ENCODE results near the gene NOP14.
A peak's percentile ranks its signal among the peaks of the same experiment; 100 is the strongest.
"Not testable (repeated sequence)": the region's sequence is repeated elsewhere in the genome, so short reads cannot be mapped to it uniquely, and the experiment has no call there.

The NOP14 gene

GRCh38 chr4:2941138-2942036 is 21.8 kb downstream of the NOP14 start:
- no peak for DNase-seq

DNA sequence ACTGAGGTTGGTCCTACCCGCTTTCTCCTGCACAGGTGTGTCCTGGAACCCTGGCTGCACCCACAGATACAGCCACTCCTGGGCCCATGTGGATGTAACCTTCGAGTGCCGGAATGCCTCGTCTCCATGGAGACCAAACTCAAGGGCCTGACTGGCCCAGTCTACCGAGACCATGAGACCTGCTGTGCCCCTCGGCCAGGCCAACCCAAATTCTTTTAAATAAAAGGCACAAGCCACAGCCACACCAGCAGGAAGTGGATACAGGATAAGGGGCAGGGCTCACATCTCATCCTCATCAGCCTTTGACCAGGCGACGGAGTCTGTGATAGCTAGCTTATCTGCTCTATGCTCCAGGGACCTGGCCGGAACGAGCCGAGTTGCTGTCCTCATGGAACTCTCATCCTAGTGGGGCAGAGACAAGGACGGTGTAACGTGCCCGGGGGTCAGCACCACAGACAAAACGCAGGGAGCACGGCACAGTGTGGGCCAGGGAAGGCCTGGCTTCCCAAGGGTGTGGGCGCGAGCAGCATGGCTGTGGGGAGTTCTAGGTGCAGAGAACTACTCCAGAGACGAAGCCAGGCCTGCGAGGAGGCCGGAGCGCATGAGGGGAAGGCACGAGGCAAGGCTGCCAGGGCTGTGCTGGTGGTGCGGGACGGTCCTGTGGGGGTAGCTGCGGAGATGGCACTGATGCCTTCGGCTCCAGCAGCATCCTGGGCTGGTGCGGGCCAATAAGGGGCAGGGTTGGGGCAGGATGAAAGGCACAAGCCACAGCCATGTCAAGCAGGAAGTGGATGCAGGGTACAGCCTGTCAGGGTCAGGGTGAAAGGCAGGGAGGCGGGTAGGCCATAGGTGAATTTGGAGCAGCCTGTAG is 22.7 kb downstream of the NOP14 start:
- no peak for DNase-seq

DNA sequence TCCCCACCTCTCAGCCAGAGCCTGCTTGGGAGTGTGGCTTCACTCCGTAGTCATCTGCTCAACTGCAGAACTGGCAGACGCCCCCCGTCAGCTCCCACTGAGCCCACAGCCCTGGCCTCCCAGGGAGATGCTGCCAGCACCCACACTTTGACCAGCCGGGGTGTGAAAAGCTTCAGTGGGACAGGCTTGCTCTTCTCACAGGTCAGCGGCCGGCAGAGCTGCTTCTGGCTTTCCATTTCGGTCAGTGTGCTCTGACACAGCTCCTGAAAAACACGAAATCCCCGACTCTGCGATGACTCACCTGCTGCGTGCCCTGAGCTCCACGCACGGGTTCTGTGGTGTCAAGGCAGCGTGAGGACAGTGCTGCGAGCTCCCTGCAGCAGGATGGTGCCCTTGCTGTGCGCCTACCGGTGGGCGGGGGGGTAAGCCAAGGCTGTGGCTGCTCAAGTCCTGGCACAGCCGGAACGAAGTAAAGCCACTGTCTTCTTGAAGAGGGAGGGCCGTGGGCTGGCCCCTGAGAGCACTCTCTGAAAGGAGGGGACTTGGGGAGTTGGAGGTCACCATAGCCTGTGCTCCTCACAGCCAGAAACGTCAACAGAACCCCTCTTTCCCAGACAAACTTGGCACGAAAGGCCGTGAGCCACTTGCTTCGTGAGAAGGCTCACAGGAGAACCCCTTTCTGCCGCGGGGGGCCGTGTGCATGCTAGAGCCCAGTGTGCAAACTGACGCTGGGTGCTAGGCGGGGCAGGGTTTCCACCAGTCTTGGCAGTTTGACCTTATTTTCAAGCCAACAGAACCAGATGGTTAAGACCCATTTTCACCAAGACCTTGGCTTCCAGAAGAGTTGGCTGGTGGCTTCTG is 23.6 kb downstream of the NOP14 start:
- no peak for DNase-seq

DNA sequence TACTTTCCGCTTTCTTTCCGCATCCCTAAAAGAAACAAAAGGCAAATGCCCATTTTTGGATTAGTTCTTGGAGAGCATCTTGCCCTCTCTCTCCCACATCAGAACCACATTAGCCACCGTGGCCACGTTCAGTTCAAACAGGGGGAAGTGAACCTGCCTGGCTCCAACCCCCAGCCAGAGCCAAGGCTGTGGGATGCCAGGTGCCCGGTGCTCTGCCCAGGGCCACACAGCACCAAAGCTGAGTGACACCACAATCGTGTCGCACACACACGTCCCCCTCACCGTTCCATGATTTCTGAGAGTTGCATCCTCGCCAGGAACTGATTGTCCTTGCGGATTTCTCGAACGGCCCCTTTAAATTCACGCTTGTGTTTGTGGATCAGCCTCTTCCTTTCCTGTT is 24.3 kb downstream of the NOP14 start:
- DNase-seq, result no peak

- DNase-seq, result not testable (repeated sequence)
Observed at GRCh38 chr4:2938411-2938810, 24.8 kb downstream of the NOP14 start.

- DNase-seq, result no peak
Observed at GRCh38 chr4:2937986-2938385, 25.2 kb downstream of the NOP14 start.

DNA sequence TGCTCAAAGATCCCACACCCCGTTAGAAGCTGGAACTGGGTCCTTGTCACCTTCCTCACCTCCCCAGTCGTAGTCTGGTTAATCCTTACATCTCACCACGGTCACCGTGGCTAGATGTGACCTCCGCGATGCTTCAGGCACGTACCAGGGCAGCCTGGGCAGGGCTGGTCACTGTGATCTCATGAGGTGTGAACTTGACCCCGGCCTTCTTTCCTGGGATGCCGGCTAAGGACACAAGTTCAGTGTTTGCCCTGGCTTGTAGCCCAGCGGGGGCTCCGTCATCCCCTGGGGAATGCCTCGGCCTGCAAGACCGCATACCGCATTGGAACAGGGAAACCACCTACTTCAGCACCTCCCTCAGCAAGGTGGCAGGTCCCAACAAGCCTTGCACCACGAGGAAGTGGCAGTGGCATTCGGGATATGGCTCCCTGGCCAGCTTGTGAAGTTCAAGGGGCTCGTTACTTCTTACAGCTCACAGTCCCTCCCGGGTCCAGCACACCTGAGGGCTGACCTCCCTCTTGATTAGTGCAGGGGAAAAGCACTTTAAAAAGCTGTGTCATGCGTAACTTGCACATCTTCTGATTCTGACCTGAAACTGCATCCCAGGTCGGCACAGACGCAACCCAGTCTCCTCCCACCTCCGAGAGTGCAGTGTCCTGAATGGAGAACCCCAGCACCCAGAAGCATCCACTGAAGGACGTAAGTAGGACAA is 25.9 kb downstream of the NOP14 start:
- no peak for DNase-seq

DNA sequence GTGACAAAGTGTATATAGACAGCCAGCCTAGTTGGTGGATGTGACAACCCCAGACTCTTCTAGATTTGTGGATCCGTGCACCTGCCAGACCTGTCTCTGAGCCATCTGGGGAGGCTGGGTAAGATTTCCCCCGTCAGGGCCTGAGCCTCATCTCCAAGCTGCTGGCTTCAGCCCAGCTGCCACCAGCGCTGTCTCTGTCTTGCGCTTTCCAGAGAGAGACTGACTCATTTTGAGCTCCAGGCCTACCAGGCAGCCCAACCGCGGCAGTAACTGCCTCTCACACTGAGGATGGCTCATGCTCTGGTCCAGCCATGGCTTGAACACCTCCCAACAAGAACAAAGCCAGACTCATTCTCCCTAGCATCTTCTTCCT is 26.4 kb downstream of the NOP14 start:
- DNase-seq, result no peak

GRCh38 chr4:2935762-2936743 is 27.2 kb downstream of the NOP14 start:
- DNase-seq, result peak; percentile 59

- DNase-seq, result peak; percentile 95
Observed at GRCh38 chr4:2934813-2935761, 28.1 kb downstream of the NOP14 start.

DNA sequence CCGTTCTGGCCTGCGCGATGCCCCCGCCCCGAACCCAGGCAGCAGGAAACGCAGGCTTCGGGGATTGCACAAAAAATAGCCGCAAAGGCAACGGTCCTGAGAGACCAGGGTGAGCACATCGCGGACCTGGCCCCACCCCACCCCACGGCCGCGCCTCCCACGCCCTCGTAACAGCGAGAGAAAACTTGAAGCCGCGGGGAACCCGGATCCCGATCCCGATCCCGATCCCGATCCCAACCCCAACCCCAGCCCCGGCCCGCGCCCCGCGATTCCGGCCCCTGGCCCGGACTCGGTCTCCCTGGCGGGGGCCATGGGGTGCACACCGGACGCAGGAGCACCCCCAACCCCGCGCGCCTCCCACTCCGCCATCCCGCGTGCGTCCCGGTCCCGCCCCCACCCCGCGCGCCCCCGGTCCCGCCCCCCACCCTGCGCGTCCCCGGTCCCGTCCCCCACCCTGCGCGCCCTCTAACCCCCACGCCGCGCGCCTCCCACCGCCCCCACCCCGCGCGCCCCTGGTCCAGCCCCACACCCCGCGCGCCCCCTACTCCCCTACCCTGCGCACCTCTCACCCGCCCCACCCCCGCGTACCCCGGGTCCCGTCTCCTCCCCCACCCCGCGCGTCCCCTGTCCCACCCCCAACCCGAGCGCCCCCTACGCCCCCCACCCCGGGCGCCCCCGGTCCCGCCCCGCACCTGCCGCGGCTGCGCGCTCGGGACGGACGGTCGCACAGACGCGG is 29.0 kb downstream of the NOP14 start:
- peak; percentile 51 for DNase-seq

GRCh38 chr4:2933566-2934076 is 29.6 kb downstream of the NOP14 start:
- no peak for DNase-seq

DNA sequence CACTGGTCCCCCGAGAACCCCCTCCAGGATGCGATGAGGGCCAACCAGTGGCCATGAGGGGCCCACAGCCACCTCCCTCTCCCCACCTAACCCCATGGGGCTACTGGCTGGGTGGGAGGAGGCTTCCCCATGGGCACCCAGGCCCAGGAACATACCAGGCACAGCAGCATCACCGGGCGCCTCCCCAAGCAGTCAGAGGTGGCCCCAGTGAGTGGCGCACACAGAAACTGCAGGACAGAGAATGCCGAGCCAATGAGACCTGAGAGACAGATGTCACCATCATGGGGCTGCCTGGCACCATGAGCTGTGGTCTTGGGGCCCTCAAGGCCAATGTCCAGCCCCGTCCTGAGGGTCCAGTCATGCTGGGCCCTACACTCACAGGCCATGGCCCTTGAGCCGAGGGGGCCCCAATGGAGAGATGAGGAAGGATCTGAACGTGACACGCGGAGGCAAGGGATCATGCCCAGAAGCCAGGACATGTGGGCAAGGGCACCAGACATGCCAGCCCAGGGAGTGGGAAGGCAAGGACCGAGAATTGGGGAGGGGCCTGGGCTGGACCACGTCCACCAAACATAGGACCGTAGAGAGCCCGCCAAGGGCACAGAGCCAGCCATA is 30.1 kb downstream of the NOP14 start:
- no peak for DNase-seq

DNA sequence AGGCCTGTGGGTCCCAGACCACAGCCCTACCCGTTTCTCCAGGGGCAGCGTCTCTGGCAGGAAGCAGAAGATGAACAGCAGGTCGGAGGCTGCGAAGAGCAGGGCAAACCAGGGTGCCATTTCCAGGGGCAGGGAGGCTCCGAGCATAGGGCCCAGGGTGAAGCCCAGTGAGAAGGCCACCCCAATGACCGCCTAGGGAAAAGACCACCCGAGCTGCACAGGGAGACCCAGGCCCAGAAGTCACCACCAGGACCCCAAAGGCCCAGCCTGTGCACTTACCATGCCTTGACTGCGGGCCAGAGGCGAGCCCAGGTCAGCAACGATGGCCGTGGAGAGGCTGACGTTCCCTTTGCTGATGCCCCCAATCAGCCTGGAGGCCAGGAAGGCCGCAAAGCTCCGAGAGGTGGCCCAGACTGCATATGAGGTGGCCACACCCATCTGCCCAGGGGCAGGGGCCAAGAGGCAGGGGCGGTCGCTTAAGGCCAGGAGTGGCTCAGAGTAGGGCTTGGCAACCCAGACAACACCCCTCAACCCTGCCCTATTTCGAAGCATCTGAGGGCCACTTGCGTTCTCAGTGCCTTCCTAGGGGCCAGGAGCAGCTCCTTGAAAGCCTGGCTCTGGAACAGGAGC is 30.8 kb downstream of the NOP14 start:
- DNase-seq, result no peak

DNA sequence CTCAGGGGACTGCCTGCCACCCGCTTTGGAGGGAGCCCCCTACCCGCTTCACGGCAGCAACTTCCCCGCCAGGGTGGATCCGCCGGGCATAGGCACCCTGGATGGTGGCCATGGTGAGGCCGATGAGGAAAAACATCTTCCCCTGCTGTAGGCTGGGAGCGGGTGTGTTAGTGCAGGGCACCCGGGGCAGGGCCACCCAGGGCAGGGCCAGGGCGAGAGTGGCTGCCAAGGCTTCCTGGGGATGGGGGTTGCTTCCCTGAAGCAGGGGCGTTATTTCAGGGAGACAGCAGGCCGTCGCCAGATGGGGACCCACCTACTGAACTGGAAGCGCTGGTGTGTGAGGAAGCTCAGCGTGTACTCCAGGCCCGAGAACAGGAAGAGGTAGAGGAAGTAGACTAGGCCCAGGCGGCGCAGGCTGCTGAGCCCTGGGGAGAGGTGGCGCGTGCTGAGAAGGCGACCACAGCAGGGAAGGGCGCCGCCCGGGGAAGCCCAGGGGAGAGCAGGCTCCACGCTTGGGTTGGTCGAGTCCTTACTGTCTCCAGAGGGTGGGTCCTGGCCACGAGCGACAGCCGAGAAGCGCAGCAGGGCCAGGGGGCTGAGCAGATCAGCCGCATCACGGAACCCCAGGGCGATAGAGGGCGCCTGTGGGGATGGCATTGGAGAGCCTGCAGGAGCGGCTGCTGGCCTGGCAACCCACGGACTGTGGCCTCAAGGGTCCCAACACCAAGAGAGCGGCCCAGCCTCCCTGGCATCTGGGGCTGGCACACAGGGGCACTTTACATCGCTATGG is 31.5 kb downstream of the NOP14 start:
- peak; percentile 39 for DNase-seq

- DNase-seq, result no peak
Observed at GRCh38 chr4:2930758-2931511, 32.3 kb downstream of the NOP14 start.
